Brain pericyte (primary cell): ENCODE data around the gene CYGB.

Source experiments
- DNase-seq: peaks from one replicate; pipeline ENCODE4 v3.0.0-alpha.2; 2012; ENCODE audit warnings: low read depth, low spot score

The CYGB gene

DNA sequence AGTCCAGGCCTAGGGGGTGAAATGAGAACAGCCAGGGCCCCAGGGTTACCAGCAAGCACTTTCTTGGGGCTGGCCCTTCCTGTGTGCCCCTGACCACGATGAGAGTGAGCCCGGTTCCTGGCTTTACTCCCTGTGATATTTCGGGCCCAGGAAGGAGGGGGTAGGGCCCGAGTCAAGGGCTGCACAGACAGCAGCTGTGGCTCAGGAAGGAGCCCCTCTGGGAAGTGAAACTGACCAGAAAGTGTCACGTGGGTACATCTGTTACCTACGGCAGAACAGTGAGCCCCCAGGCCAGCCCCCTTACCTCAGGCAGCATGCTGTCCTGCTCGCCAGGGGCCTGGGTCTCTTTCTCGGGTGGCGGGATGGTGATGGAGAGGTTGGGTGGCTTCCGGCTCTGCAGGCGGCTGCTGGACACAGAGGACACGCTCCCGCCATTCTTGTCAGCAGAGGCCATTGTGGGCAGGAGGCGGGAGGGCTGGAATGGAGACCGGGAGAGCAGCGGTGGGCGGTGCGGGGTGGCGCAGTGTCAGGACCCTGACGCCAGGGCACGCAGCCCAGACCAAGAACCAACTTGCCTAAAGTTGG, 56.3 kb downstream of the CYGB start:
- no peak for DNase-seq

DNA sequence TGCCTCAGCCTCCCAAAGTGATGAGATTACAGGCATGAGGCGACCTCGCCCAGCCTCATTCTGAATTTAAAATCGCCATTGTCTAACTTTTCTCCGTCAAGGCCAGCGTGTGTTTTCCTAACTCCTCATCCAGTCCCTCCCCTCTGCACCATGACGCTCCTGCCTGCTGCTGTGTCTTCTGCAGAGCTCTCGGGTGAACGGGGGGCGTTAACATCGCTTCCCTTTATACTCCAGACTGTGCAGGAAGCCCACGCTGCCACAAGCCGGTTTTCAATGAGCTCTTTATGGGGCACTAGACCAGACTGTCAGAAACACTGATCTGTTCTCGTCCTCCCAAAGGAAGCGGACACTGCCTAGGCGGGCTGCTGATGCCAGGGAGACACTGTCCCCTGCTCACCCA, 56.9 kb downstream of the CYGB start:
- DNase-seq = no peak

GRCh38 chr17:76479515-76480060, 57.9 kb downstream of the CYGB start:
- no peak for DNase-seq

GRCh38 chr17:76478730-76479514, 58.6 kb downstream of the CYGB start:
- no peak for DNase-seq

DNA sequence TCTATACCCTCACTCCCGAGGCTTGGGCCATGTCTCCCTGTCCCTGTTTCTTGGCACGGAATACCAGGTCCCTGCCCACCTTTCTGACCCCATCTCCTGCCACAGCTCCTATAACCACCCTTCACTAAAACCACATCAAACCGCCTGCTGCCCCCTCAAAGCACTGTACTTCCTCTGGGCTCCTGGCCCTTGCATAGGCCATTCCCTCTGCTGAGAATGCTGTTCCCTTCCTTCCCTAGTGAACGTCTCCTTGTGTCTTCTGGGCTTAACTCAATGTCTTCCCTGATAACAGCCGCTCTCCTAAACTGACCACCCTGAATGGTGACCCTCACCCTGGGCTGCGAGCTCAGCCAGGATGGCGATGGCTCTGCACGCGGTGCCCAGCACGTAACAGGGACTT, 59.4 kb downstream of the CYGB start:
- no peak for DNase-seq

- no peak for DNase-seq
Measured at GRCh38 chr17:76477576-76477975, 59.9 kb downstream of the CYGB start.
